HCT116 (cell line): Measurements from ENCODE around the gene GPRIN1. TPM values are rescaled to one million over a fixed set of nuclear protein-coding genes. Genes with fewer than 3 reads are reported as not detected.

Experiments used
- ATAC-seq: fragments of 200-7000 bp; cut with Tn5 transposase; 2 replicates; pipeline ENCODE4 v1.9.1; 2020; ENCODE audit warnings: mild to moderate bottlenecking, moderate library complexity
- BruUV-seq: library from RNA; stranded (reverse); fragments of 400-500 nt; replicated peaks from 2 replicates; lab custom pipeline; 2021; lab: Mats Ljungman, UMichigan
- CTCF ChIA-PET: fragments of 300-600 bp; sonication (Branson Sonifier 250); formaldehyde crosslinking; loops from one replicate; lab custom pipeline; 2021; ENCODE audit warnings: antibody characterized with exemption; lab: Charles Lee
- POLR2A ChIA-PET: fragments of 300-600, 350-600 bp; sonication (Branson Sonifier 250); formaldehyde crosslinking; loops from one replicate; lab custom pipeline; 2021; ENCODE audit warnings: antibody characterized with exemption; lab: Charles Lee
- RAD21 ChIA-PET, 2 experiments: fragments of 300-600 bp; sonication (Branson Sonifier 250); formaldehyde crosslinking; loops; one replicate each; lab custom pipeline; 2023; ENCODE audit warnings: low total read pairs in 2 of 2; ENCODE audit not compliant: uncharacterized antibody in 2 of 2, unreplicated experiment in 2 of 2, low non-redundant PET in 1 of 2; lab: Charles Lee
- DNase-seq: peaks from one replicate; pipeline ENCODE4 v3.0.0-alpha.2; 2010; ENCODE audit warnings: low read depth, low spot score
- H2AFZ ChIP-seq: fragments of 200-600 bp; shearing (Covaris generic), sonication (generic); 2 replicates; pipeline ENCODE4 v1.6.1; 2017; ENCODE audit warnings: low read depth, mixed run types, mixed read lengths, antibody characterized with exemption, low read length; ENCODE audit not compliant: poor library complexity, severe bottlenecking
- H3K27ac ChIP-seq: 2 replicates; pipeline ENCODE4 v1.5.1; 2012; ENCODE audit warnings: low read depth, low read length
- H3K27me3 ChIP-seq: fragments of 200-600 bp; sonication (generic); 2 replicates; pipeline ENCODE4 v1.6.1; 2016; ENCODE audit warnings: mixed run types, low read length, mixed read lengths; ENCODE audit not compliant: insufficient read depth
- H3K36me3 ChIP-seq, 2 experiments: fragments of 200-500 bp in 1 of 2; fragments of 200-600 bp in 1 of 2; sonication (Bioruptor generic) in 1 of 2; sonication (generic) in 1 of 2; 2 replicates each; pipeline versions ENCODE4 v1.5.1 to v1.6.1; 2014 to 2016; ENCODE audit warnings: low read length in 2 of 2, inconsistent platforms in 1 of 2, mixed read lengths in 1 of 2, mixed run types in 1 of 2; ENCODE audit not compliant: insufficient read depth in 2 of 2, control insufficient read depth in 1 of 2
- H3K4me1 ChIP-seq, 2 experiments: fragments of 200-600 bp in 1 of 2; sonication (generic) in 1 of 2; 2 replicates each; pipeline versions ENCODE4 v1.5.1 to v1.6.1; 2012 to 2017; ENCODE audit warnings: low read length in 2 of 2, inconsistent platforms in 1 of 2, mild to moderate bottlenecking in 1 of 2, mixed read lengths in 1 of 2, mixed run types in 1 of 2, moderate library complexity in 1 of 2; ENCODE audit not compliant: insufficient read depth in 2 of 2, control insufficient read depth in 1 of 2
- H3K4me2 ChIP-seq: fragments of 200-600 bp; sonication (generic); 2 replicates; pipeline ENCODE4 v1.6.1; 2017; ENCODE audit warnings: mixed run types, low read length, mixed read lengths
- H3K4me3 ChIP-seq, 2 experiments: fragments of 200-600 bp in 1 of 2; sonication (generic) in 1 of 2; replicated peaks in 1 of 2; 2 replicates each; pipeline ENCODE4 v1.5.1; 2011 to 2016; ENCODE audit warnings: low read length in 2 of 2, control low read depth in 1 of 2, low read depth in 1 of 2, mild to moderate bottlenecking in 1 of 2, mixed read lengths in 1 of 2, mixed run types in 1 of 2
- H3K79me2 ChIP-seq: fragments of 200-600 bp; sonication (generic); 2 replicates; pipeline ENCODE4 v1.6.1; 2017; ENCODE audit warnings: mild to moderate bottlenecking, mixed run types, low read length, moderate library complexity, mixed read lengths; ENCODE audit not compliant: insufficient read depth
- H3K9ac ChIP-seq: fragments of 200-600 bp; sonication (generic); 2 replicates; pipeline ENCODE4 v1.6.1; 2016; ENCODE audit warnings: low read length, mixed read lengths
- H3K9me2 ChIP-seq: fragments of 200-600 bp; sonication (generic), shearing (Covaris generic); 2 replicates; pipeline ENCODE4 v1.6.1; 2017; ENCODE audit warnings: mixed run types, mild to moderate bottlenecking, moderate library complexity; ENCODE audit not compliant: insufficient read depth
- H3K9me3 ChIP-seq, 2 experiments: fragments of 200-500 bp in 1 of 2; fragments of 200-600 bp in 1 of 2; sonication (Bioruptor generic) in 1 of 2; sonication (generic) in 1 of 2; 2 replicates each; pipeline ENCODE4 v1.6.1; 2014 to 2017; ENCODE audit warnings: low read length in 2 of 2, mixed read lengths in 2 of 2, inconsistent platforms in 1 of 2, low read depth in 1 of 2, mild to moderate bottlenecking in 1 of 2, mixed run types in 1 of 2, moderate library complexity in 1 of 2; ENCODE audit not compliant: control insufficient read depth in 1 of 2, insufficient read depth in 1 of 2
- H4K20me1 ChIP-seq: fragments of 200-600 bp; sonication (generic), shearing (Covaris generic); 2 replicates; pipeline ENCODE4 v1.6.1; 2017; ENCODE audit warnings: mixed run types, mild to moderate bottlenecking, moderate library complexity; ENCODE audit not compliant: insufficient read depth
- ATF3 ChIP-seq: IDR thresholded peaks from 2 replicates; pipeline ENCODE4 v1.6.1; 2012
- CEBPB ChIP-seq: IDR thresholded peaks from 2 replicates; pipeline ENCODE4 v1.6.1; 2012; ENCODE audit warnings: low read depth
- CTCF ChIP-seq, 3 experiments: fragments of 200-600 bp in 1 of 3; sonication (generic) in 1 of 3; IDR thresholded peaks in 2 of 3; conservative IDR thresholded peaks in 1 of 3; 2 replicates each; pipeline ENCODE4 v1.5.1; 2012 to 2017; ENCODE audit warnings: low read depth in 2 of 3, low read length in 2 of 3, antibody characterized with exemption in 1 of 3, borderline replicate concordance in 1 of 3, control low read depth in 1 of 3, mild to moderate bottlenecking in 1 of 3, mixed read lengths in 1 of 3, mixed run types in 1 of 3, moderate library complexity in 1 of 3; ENCODE audit not compliant: insufficient read depth in 1 of 3
- EGR1 ChIP-seq: IDR thresholded peaks from 2 replicates; pipeline ENCODE4 v1.6.1; 2012; ENCODE audit warnings: low read depth
- EZH2phosphoT487 ChIP-seq: fragments of 200-600 bp; IDR thresholded peaks from 2 replicates; pipeline ENCODE4 v1.6.1; 2018; ENCODE audit warnings: antibody characterized with exemption, borderline replicate concordance
- MAX ChIP-seq: IDR thresholded peaks from 2 replicates; pipeline ENCODE4 v1.6.1; 2012
- RAD21 ChIP-seq: IDR thresholded peaks from 2 replicates; pipeline ENCODE4 v1.6.1; 2012; ENCODE audit warnings: low read depth, mild to moderate bottlenecking
- SIN3A ChIP-seq: IDR thresholded peaks from 2 replicates; pipeline ENCODE4 v1.6.1; 2012; ENCODE audit warnings: low read depth
- SP1 ChIP-seq: IDR thresholded peaks from 2 replicates; pipeline ENCODE4 v1.6.1; 2012; ENCODE audit warnings: low read depth
- SRF ChIP-seq: IDR thresholded peaks from 2 replicates; pipeline ENCODE4 v1.6.1; 2012; ENCODE audit warnings: low read depth
- ZFX ChIP-seq: fragments of 450-650 bp; IDR thresholded peaks from 2 replicates; pipeline ENCODE4 v1.6.1; 2017
- ZNF274 ChIP-seq: fragments of 200-500 bp; sonication (Bioruptor generic); IDR thresholded peaks from 2 replicates; pipeline ENCODE4 v1.6.1; 2014; ENCODE audit warnings: mild to moderate bottlenecking, low read depth, low read length, inconsistent platforms
- intact Hi-C: fragments of 100-400 bp; cut with micrococcal nuclease; formaldehyde crosslinking; loops from 2 replicates; pipeline ENCODE4 v1.10.0; 2022
- total RNA-seq: library from RNA; stranded (reverse); gene quantifications from one replicate; pipeline ENCODE4 v1.2.1, GENCODE V29; 2021; ENCODE audit not compliant: unreplicated experiment

GPRIN1 gene
- total RNA-seq, 1 experiment from 2014 or later = 14.2 TPM

GRCh38 chr5:176588297-176588696 lies 21.7 kb downstream of the GPRIN1 start:
- ATAC-seq = no peak
- Histone ChIP-seq H3K4me3 (no peak overlapping the region), H3K4me1 (no peaks in the 10 kb centered on the region), H2AFZ (no peak overlapping the region), H3K9me2 (no peaks in the 10 kb centered on the region), H3K27me3 (no peaks in the 10 kb centered on the region), H3K9ac (no peak overlapping the region), H3K9me3 (peaks cover 5 to 17% of the 10 kb centered on the region in 2 experiments; a peak in 2 of 4 replicates), H3K79me2 (no peaks in the 10 kb centered on the region), H3K27ac (no peak overlapping the region), H3K36me3 (peaks cover 0 to 4% of the 10 kb centered on the region in 2 experiments; a peak in 1 of 4 replicates), H4K20me1 (no peaks in the 10 kb centered on the region), H3K4me2 (no peak overlapping the region)
- TF ChIP-seq ZFX (no peak), MAX (no peak), SIN3A (no peak), CTCF (IDR thresholded peaks at IDR 0.05 in 2 of 3, conservative IDR thresholded peaks at IDR 0.05 in 1 of 3; ENCODE audit: borderline replicate concordance in 1 of 3, insufficient read depth in 1 of 3, low read depth in 2 of 3, low read length in 2 of 3) (no peak), EZH2phosphoT487 (no peak), SP1 (no peak), ZNF274 (no peak)
- BruUV-seq = no TSS peak
- ChIA-PET RAD21 (no interaction called here), POLR2A (no interaction called here), CTCF (no interaction called here)
- no peak for DNase-seq
- intact Hi-C loops = no loop called here

- H2AFZ ChIP-seq = no peak overlapping the region
- no TSS peak for BruUV-seq
- RAD21 ChIA-PET = no interaction called here
- H3K4me1 ChIP-seq = no peaks in the 10 kb centered on the region
- H4K20me1 ChIP-seq = no peaks in the 10 kb centered on the region
- H3K36me3 ChIP-seq = peaks cover 0 to 4% of the 10 kb centered on the region in 2 experiments; a peak in 1 of 4 replicates
- no peaks in the 10 kb centered on the region for H3K79me2 ChIP-seq
- TF ChIP-seq CTCF (IDR thresholded peaks at IDR 0.05 in 2 of 3, conservative IDR thresholded peaks at IDR 0.05 in 1 of 3; ENCODE audit: borderline replicate concordance in 1 of 3, insufficient read depth in 1 of 3, low read depth in 2 of 3, low read length in 2 of 3) (no peak), CEBPB (no peak), SRF (no peak), RAD21 (no peak), ATF3 (no peak), EGR1 (no peak)
- TF ChIP-seq, all 23 proteins: peak for 0
- peaks cover 5 to 17% of the 10 kb centered on the region in 2 experiments; a peak in 2 of 4 replicates for H3K9me3 ChIP-seq
- POLR2A ChIA-PET = no interaction called here
- DNase-seq (no peak), ATAC-seq (no peak)
- no peak overlapping the region for H3K4me2 ChIP-seq
- H3K27me3 ChIP-seq = no peaks in the 10 kb centered on the region
- CTCF ChIA-PET = no interaction called here
- no peak overlapping the region for H3K9ac ChIP-seq
- no peak overlapping the region for H3K27ac ChIP-seq
- intact Hi-C loops = no loop called here
- no peak overlapping the region for H3K4me3 ChIP-seq
- no peaks in the 10 kb centered on the region for H3K9me2 ChIP-seq
These were observed 22.6 kb downstream of the GPRIN1 start for GRCh38 chr5:176587398-176587797.
